ENCODE measurements around the gene GPC6.

GPC6 gene

DNA sequence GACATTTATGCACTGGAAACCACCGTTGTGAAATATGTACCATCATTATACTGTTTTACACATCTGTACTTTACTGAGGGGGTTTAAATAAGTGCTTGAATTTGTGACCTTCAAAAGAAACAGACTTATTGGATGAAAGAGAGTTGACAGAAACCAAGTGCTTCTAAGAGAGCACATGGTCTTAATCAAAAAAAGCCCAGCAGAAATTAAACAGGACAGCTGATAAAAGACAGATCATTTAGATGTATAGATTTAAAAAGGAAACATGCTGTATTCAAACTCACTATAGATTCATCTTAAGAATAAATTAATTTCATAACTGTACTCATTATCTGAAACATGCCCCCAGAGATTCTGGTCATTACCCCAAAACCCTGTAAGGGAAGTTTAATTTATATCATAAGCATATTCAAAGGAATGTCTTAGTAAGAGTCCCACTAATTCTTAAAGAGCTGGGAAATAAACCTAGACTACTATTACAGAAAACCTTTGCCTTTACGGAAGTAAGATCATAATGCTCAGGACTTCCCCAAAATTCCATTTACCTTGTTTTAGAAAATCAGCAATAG is 831.1 kb downstream of the GPC6 start:
- TF ChIP-seq CTCF (conservative IDR thresholded peaks at IDR 0.05; ENCODE audit: low read depth, low read length): no peak
- Histone ChIP-seq H3K27ac (no peak overlapping the region), H3K36me3 (ENCODE audit: insufficient read depth) (no peaks in the 10 kb centered on the region), H3K27me3 (ENCODE audit: insufficient read depth, low read depth) (no peaks in the 10 kb centered on the region), H3K4me3 (IDR thresholded peaks at IDR 0.05; ENCODE audit: insufficient read depth, low read depth, low read length) (no peak overlapping the region), H3K4me2 (no peak overlapping the region), H3K79me2 (ENCODE audit: insufficient read depth, low read depth) (no peaks in the 10 kb centered on the region), H2AFZ (ENCODE audit: low read depth) (no peak overlapping the region), H3K9ac (no peak overlapping the region), H3K4me1 (ENCODE audit: low read depth, poor library complexity, severe bottlenecking) (peaks cover 29% of the 10 kb centered on the region), H4K20me1 (ENCODE audit: insufficient read depth) (no peaks in the 10 kb centered on the region)

- Histone ChIP-seq H3K4me2 (no peak overlapping the region), H3K27ac (no peak overlapping the region), H3K9ac (no peak overlapping the region), H4K20me1 (ENCODE audit: insufficient read depth) (no peaks in the 10 kb centered on the region), H3K79me2 (ENCODE audit: insufficient read depth, low read depth) (no peaks in the 10 kb centered on the region), H3K4me3 (IDR thresholded peaks at IDR 0.05; ENCODE audit: insufficient read depth, low read depth, low read length) (no peak overlapping the region), H2AFZ (ENCODE audit: low read depth) (no peak overlapping the region), H3K36me3 (ENCODE audit: insufficient read depth) (no peaks in the 10 kb centered on the region), H3K4me1 (ENCODE audit: low read depth, poor library complexity, severe bottlenecking) (peaks cover 18% of the 10 kb centered on the region), H3K27me3 (ENCODE audit: insufficient read depth, low read depth) (no peaks in the 10 kb centered on the region)
- no peak for TF ChIP-seq CTCF (conservative IDR thresholded peaks at IDR 0.05; ENCODE audit: low read depth, low read length)
Measured at GRCh38 chr13:94058821-94059360, 832.3 kb downstream of the GPC6 start.

DNA sequence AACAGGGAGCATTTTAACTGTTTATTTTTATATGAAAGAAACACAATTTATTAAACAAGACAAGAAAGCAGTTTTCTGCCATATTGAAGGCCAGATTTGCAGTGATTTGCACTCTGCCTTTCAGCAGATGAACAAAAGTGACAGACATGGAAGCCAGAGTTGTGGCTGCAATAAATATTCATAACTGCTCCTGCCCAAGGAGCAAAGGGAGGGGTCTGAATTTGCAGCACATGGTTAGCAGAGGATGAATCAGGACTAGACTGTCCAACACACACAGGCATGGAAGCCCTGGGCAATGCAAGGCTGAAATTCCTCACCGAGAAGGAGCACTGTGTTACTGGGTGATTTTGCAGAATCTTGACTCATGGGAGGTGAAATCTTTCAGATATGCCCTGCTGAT is 834.7 kb downstream of the GPC6 start:
- no peak overlapping the region for H3K4me3 ChIP-seq (IDR thresholded peaks at IDR 0.05; ENCODE audit: insufficient read depth, low read depth, low read length)
- no peaks in the 10 kb centered on the region for H3K79me2 ChIP-seq (ENCODE audit: insufficient read depth, low read depth)
- H3K4me1 ChIP-seq (ENCODE audit: low read depth, poor library complexity, severe bottlenecking): peaks cover 4% of the 10 kb centered on the region
- H3K27me3 ChIP-seq (ENCODE audit: insufficient read depth, low read depth): no peaks in the 10 kb centered on the region
- H2AFZ ChIP-seq (ENCODE audit: low read depth): no peak overlapping the region
- H3K36me3 ChIP-seq (ENCODE audit: insufficient read depth): no peaks in the 10 kb centered on the region
- no peak overlapping the region for H3K27ac ChIP-seq
- no peaks in the 10 kb centered on the region for H4K20me1 ChIP-seq (ENCODE audit: insufficient read depth)
- no peak overlapping the region for H3K4me2 ChIP-seq
- no peak overlapping the region for H3K9ac ChIP-seq
- no peak for TF ChIP-seq CTCF (conservative IDR thresholded peaks at IDR 0.05; ENCODE audit: low read depth, low read length)

DNA sequence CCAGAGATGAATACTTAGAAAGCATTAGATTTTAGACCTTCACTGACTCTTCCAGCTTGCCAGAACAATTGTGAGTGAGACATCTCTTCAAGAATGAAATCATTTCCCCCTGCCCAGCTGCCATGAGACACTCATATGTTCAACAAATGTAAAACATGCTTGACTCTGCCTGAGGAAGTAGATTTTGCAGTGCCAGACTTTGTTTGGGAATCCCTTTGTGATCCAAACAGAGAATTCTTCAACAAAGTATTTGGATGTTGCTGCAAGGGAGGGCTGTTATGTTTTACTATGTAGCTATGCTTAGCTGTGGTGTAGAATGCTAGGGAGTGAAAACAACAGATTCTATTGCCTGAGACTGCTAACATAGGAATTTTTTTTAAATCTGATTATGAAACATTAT is 836.5 kb downstream of the GPC6 start:
- no peaks in the 10 kb centered on the region for H3K36me3 ChIP-seq (ENCODE audit: insufficient read depth)
- no peaks in the 10 kb centered on the region for H4K20me1 ChIP-seq (ENCODE audit: insufficient read depth)
- H3K4me1 ChIP-seq (ENCODE audit: low read depth, poor library complexity, severe bottlenecking): peaks cover 4% of the 10 kb centered on the region
- no peak overlapping the region for H3K4me3 ChIP-seq (IDR thresholded peaks at IDR 0.05; ENCODE audit: insufficient read depth, low read depth, low read length)
- no peak overlapping the region for H3K9ac ChIP-seq
- no peak for TF ChIP-seq CTCF (conservative IDR thresholded peaks at IDR 0.05; ENCODE audit: low read depth, low read length)
- no peak overlapping the region for H3K4me2 ChIP-seq
- H2AFZ ChIP-seq (ENCODE audit: low read depth): no peak overlapping the region
- no peaks in the 10 kb centered on the region for H3K27me3 ChIP-seq (ENCODE audit: insufficient read depth, low read depth)
- H3K27ac ChIP-seq: no peak overlapping the region
- H3K79me2 ChIP-seq (ENCODE audit: insufficient read depth, low read depth): no peaks in the 10 kb centered on the region
